ENCODE measurements around the gene VWF.

VWF gene

DNA sequence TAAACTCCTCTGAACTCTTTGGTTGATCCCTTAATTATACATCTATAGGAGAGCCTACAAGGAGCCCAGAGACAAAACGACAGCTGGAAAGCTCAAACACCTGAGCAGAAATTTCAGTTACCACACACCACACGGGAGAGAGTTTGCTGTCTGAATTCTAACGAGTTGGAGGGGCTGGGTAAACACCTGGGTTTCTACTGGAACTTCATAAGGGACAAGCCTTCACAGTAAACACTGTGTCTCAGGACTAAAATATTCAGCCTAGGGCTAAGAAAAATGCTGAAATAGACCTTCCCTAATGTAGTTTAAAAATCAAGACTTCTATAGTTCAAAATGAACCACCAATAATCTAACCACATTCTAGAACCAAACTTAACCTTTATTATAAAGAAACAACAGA, 169.8 kb downstream of the VWF start:
- no peak for DNase-seq (ENCODE audit: low read depth)
- no peak overlapping the region for H3K4me3 ChIP-seq (ENCODE audit: low read depth, low read length)
- TF ChIP-seq, protein P1, sequence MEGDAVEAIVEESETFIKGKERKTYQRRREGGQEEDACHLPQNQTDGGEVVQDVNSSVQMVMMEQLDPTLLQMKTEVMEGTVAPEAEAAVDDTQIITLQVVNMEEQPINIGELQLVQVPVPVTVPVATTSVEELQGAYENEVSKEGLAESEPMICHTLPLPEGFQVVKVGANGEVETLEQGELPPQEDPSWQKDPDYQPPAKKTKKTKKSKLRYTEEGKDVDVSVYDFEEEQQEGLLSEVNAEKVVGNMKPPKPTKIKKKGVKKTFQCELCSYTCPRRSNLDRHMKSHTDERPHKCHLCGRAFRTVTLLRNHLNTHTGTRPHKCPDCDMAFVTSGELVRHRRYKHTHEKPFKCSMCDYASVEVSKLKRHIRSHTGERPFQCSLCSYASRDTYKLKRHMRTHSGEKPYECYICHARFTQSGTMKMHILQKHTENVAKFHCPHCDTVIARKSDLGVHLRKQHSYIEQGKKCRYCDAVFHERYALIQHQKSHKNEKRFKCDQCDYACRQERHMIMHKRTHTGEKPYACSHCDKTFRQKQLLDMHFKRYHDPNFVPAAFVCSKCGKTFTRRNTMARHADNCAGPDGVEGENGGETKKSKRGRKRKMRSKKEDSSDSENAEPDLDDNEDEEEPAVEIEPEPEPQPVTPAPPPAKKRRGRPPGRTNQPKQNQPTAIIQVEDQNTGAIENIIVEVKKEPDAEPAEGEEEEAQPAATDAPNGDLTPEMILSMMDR (IDR thresholded peaks at IDR 0.05; ENCODE audit: low read depth, low read length, missing control alignments): no peak

DNA sequence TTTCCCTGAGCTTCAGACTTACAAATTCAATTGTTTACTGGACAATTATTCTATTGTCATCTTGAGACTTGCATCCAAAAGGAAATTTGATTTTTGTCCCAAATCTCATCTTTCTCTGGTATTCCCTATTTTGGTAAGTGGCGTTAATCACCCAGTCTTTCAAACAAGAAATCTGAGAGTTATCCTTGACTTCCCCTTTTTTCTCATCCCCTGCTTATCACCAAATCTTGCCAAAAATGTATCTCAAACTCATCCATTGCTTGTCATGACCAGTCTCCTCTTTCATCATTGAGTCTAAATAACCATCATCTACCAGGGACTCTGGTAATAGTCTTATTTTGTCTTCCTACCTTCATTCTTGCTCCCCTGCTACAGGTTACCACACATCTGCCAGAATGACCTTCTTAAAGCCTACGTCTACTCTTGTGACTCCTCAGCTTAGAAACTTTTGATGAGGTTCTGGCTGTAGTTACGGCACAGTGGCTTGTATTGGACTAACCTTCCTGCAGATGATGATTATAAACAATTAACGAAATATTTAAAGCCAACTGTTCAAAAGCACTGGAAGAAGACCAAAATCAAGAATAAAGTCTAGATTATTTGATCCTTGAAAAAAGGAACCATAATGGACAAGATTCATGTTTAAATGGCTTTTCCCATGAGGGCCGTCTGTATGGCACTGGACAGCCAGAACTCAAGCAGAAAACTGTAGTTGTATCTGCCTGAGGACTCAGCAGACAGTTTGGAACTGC, 170.5 kb downstream of the VWF start:
- TF ChIP-seq, protein P1 (IDR thresholded peaks at IDR 0.05; ENCODE audit: low read depth, low read length, missing control alignments): no peak
- no peak for DNase-seq (ENCODE audit: low read depth)
- no peak overlapping the region for H3K4me3 ChIP-seq (ENCODE audit: low read depth, low read length)

DNA sequence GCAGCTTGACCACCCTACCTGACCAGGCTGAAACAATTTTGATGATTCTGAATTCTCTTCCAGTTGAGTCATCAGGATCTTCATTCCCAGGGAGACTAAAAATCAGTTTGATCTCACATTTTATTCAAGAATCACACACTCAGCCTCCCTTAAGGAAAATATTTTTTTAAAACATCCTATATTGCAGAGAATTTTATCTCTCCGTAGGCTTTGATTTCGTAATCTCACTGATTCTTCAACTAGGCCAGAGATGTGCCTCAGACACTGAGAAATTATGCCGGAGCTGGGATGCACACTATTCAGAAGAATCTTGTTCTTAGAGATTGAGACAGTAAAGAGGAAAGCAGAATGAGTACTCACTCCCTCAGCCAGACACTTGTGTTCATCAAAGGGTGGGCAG, 172.4 kb downstream of the VWF start:
- no peak for DNase-seq (ENCODE audit: low read depth)
- TF ChIP-seq, protein P1 (IDR thresholded peaks at IDR 0.05; ENCODE audit: low read depth, low read length, missing control alignments): no peak
- no peak overlapping the region for H3K4me3 ChIP-seq (ENCODE audit: low read depth, low read length)

GRCh38 chr12:5948696-5949095, 175.8 kb downstream of the VWF start:
- DNase-seq (ENCODE audit: low read depth): no peak
- TF ChIP-seq, protein P1 (IDR thresholded peaks at IDR 0.05; ENCODE audit: low read depth, low read length, missing control alignments): no peak
- H3K4me3 ChIP-seq (ENCODE audit: low read depth, low read length): no peak overlapping the region

- H3K4me3 ChIP-seq (ENCODE audit: low read depth, low read length): no peak overlapping the region
- TF ChIP-seq, protein P1 (IDR thresholded peaks at IDR 0.05; ENCODE audit: low read depth, low read length, missing control alignments): no peak
- no peak for DNase-seq (ENCODE audit: low read depth)
Measured at GRCh38 chr12:5947006-5947405, 177.5 kb downstream of the VWF start.

DNA sequence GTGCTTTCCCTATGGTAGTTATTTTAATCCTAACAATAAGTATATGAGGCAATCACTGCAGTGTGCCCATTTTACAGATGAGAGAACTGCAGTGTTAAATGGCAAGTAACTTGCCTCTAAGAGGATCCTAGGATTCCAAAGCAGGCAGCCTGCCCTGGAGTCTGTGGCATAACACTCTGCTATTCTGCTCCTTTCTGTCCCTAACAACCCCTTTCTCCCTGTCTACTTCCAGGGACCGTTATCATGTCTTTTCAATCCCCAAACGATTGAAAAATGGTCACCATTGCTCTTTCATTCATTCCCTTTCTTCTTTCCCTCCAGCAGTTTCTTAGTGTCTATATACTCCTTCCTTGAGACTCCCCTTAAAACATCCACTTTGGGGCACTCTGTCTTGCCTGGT, 178.1 kb downstream of the VWF start:
- TF ChIP-seq, protein P1 (IDR thresholded peaks at IDR 0.05; ENCODE audit: low read depth, low read length, missing control alignments): no peak
- no peak overlapping the region for H3K4me3 ChIP-seq (ENCODE audit: low read depth, low read length)
- no peak for DNase-seq (ENCODE audit: low read depth)
